GM23338 (cell line): ENCODE results near the gene OGFOD2. TPM values are rescaled to one million over a fixed set of nuclear protein-coding genes. Genes with fewer than 3 reads are reported as not detected.

Experiments
- ATAC-seq: fragments of 200-7000 bp; cut with Tn5 transposase; 3 replicates; pipeline ENCODE4 v1.9.1; 2020
- DNase-seq: peaks from one replicate; pipeline ENCODE4 v3.0.0-alpha.2; 2015; ENCODE audit warnings: low spot score
- H2AFZ ChIP-seq: fragments of 200-600 bp; sonication (generic); 2 replicates; pipeline ENCODE4 v1.8.0; 2016; ENCODE audit warnings: antibody characterized with exemption, mild to moderate bottlenecking, moderate library complexity
- H3F3A ChIP-seq: fragments of 200-600 bp; sonication (generic); replicated peaks from 2 replicates; pipeline ENCODE4 v1.8.0; 2017; ENCODE audit warnings: antibody characterized with exemption, mixed run types, low read depth
- H3K27ac ChIP-seq: fragments of 200-600 bp; sonication (generic); 2 replicates; pipeline ENCODE4 v1.6.1; 2016; ENCODE audit warnings: low read depth
- H3K27me3 ChIP-seq: fragments of 200-600 bp; sonication (generic); 2 replicates; pipeline ENCODE4 v1.8.0; 2016; ENCODE audit warnings: mild to moderate bottlenecking, mixed run types, moderate library complexity; ENCODE audit not compliant: insufficient read depth
- H3K36me3 ChIP-seq: fragments of 200-600 bp; sonication (generic); 2 replicates; pipeline ENCODE4 v1.8.0; 2016; ENCODE audit warnings: mild to moderate bottlenecking; ENCODE audit not compliant: insufficient read depth
- H3K4me1 ChIP-seq: fragments of 200-600 bp; sonication (generic); 2 replicates; pipeline ENCODE4 v1.8.0; 2016; ENCODE audit warnings: mild to moderate bottlenecking, moderate library complexity; ENCODE audit not compliant: insufficient read depth
- H3K4me2 ChIP-seq: fragments of 200-600 bp; sonication (generic); 2 replicates; pipeline ENCODE4 v1.7.1; 2017; ENCODE audit warnings: mixed run types
- H3K4me3 ChIP-seq: fragments of 200-600 bp; sonication (generic); 2 replicates; pipeline ENCODE4 v1.6.1; 2016; ENCODE audit warnings: mixed run types
- H3K79me2 ChIP-seq: fragments of 200-600 bp; sonication (generic); replicated peaks from 2 replicates; pipeline ENCODE4 v1.8.0; 2017; ENCODE audit warnings: mild to moderate bottlenecking; ENCODE audit not compliant: insufficient read depth
- H3K9me2 ChIP-seq: fragments of 200-600 bp; sonication (generic); 2 replicates; pipeline ENCODE4 v1.8.0; 2017; ENCODE audit not compliant: insufficient read depth
- H4K20me1 ChIP-seq: fragments of 200-600 bp; sonication (generic); replicated peaks from 2 replicates; pipeline ENCODE4 v1.8.0; 2017; ENCODE audit warnings: mild to moderate bottlenecking; ENCODE audit not compliant: insufficient read depth
- H3K27ac Mint-ChIP-seq: 2 replicates; pipeline ENCODE4 v1.8.0; 2020; ENCODE audit warnings: inconsistent platforms, mild to moderate bottlenecking, moderate library complexity, mixed read lengths
- H3K27me3 Mint-ChIP-seq: 3 replicates; pipeline ENCODE4 v1.8.0; 2022; ENCODE audit warnings: low read depth, mild to moderate bottlenecking, moderate library complexity, mixed read lengths, inconsistent platforms; ENCODE audit not compliant: insufficient read depth, poor library complexity
- H3K36me3 Mint-ChIP-seq: 3 replicates; pipeline ENCODE4 v1.8.0; 2021; ENCODE audit warnings: low read depth, mild to moderate bottlenecking, inconsistent platforms, moderate library complexity, mixed read lengths
- H3K4me1 Mint-ChIP-seq: 3 replicates; pipeline ENCODE4 v1.8.0; 2020; ENCODE audit warnings: mild to moderate bottlenecking, inconsistent platforms, mixed read lengths
- H3K4me3 Mint-ChIP-seq: 3 replicates; pipeline ENCODE4 v1.8.0; 2021; ENCODE audit warnings: moderate library complexity, mild to moderate bottlenecking, inconsistent platforms, mixed read lengths
- H3K9me3 Mint-ChIP-seq: 3 replicates; pipeline ENCODE4 v1.8.0; 2020; ENCODE audit warnings: moderate library complexity, mild to moderate bottlenecking, inconsistent platforms, mixed read lengths
- CREB1 ChIP-seq: fragments of 250-450 bp; sonication (Bioruptor Pico); IDR thresholded peaks from 2 replicates; pipeline ENCODE4 v1.5.0; 2020; ENCODE audit warnings: low read depth, mild to moderate bottlenecking, moderate library complexity
- CTCF ChIP-seq, 2 experiments: fragments of 200-600 bp in 1 of 2; sonication (generic) in 1 of 2; conservative IDR thresholded peaks; 2 replicates each; pipeline versions ENCODE4 v1.5.1 to v1.6.1; 2016 to 2017; ENCODE audit warnings: antibody characterized with exemption in 2 of 2, low read depth in 2 of 2, mild to moderate bottlenecking in 2 of 2, moderate library complexity in 1 of 2
- ETS1 ChIP-seq: IDR thresholded peaks from 2 replicates; pipeline ENCODE4 v1.6.1; 2016; ENCODE audit warnings: antibody characterized with exemption
- EZH2 ChIP-seq: fragments of 200-600 bp; sonication (generic); IDR thresholded peaks from one replicate; pipeline ENCODE4 v1.8.0; 2017; ENCODE audit warnings: antibody characterized with exemption, mild to moderate bottlenecking, low read depth; ENCODE audit not compliant: unreplicated experiment
- JUNB ChIP-seq: IDR thresholded peaks from one replicate; pipeline ENCODE4 v1.6.1; 2016; ENCODE audit warnings: antibody characterized with exemption; ENCODE audit not compliant: unreplicated experiment
- NANOG ChIP-seq: IDR thresholded peaks from 2 replicates; pipeline ENCODE4 v1.6.1; 2016; ENCODE audit warnings: antibody characterized with exemption, borderline replicate concordance
- REST ChIP-seq: IDR thresholded peaks from one replicate; pipeline ENCODE4 v1.6.1; 2018; ENCODE audit warnings: antibody characterized with exemption; ENCODE audit not compliant: unreplicated experiment
- STAT1 ChIP-seq: IDR thresholded peaks from one replicate; pipeline ENCODE4 v1.6.1; 2016; ENCODE audit warnings: antibody characterized with exemption; ENCODE audit not compliant: unreplicated experiment
- ZNF114 ChIP-seq: fragments of 250-450 bp; sonication (Bioruptor Pico); IDR thresholded peaks from 2 replicates; pipeline ENCODE4 v1.5.0; 2020; ENCODE audit warnings: mild to moderate bottlenecking, moderate library complexity
- ZNF331 ChIP-seq: fragments of 250-450 bp; sonication (Bioruptor Pico); IDR thresholded peaks from 2 replicates; pipeline ENCODE4 v1.5.0; 2020; ENCODE audit warnings: low read depth, mild to moderate bottlenecking, moderate library complexity
- ZNF462 ChIP-seq: fragments of 250-450 bp; sonication (Bioruptor Pico); IDR thresholded peaks from 2 replicates; pipeline ENCODE4 v1.5.0; 2020; ENCODE audit warnings: mild to moderate bottlenecking, moderate library complexity
- polyA plus RNA-seq: library from polyadenylated mRNA; unstranded; fragments of >200 nt; fragmentation: Nextera tagmentation; extraction: Ambion mirVana; gene quantifications from 2 replicates; pipeline ENCODE4 v1.2.1, GENCODE V29; 2016
- total RNA-seq: library from RNA; depleted of rRNA; stranded (reverse); fragments of >200 nt; shearing (Covaris generic); gene quantifications from 2 replicates; pipeline ENCODE4 v1.2.3, GENCODE V29; 2014

Gene OGFOD2
- total and polyA plus RNA-seq, 2 experiments from 2014 or later, result 13.1 to 16.1 TPM

- no peak for TF ChIP-seq EZH2
- TF ChIP-seq REST, result no peak
- no peak for TF ChIP-seq ZNF331 (CRISPR knock-in tag)
- no peak for TF ChIP-seq STAT1
- TF ChIP-seq NANOG, result no peak
- TF ChIP-seq CREB1 (CRISPR knock-in tag), result no peak
Observed at GRCh38 chr12:123026094-123026853, 51.2 kb downstream of the OGFOD2 start (continued).

- DNase-seq (no peak), ATAC-seq (peak; percentile 70)
- H3K36me3 Mint-ChIP-seq, result no peaks in the 10 kb centered on the region
- H3K36me3 ChIP-seq, result no peaks in the 10 kb centered on the region
- no peak overlapping the region for H3K27ac ChIP-seq
- no peak overlapping the region for H3K4me2 ChIP-seq
- H3K4me1 ChIP-seq, result no peaks in the 10 kb centered on the region
- peaks cover 13% of the 10 kb centered on the region for H3K4me1 Mint-ChIP-seq
- H3K27me3 Mint-ChIP-seq, result peaks cover 8% of the 10 kb centered on the region
- H3K27ac Mint-ChIP-seq, result no peak overlapping the region
- no peak overlapping the region for H2AFZ ChIP-seq
- no peaks in the 10 kb centered on the region for H3K9me3 Mint-ChIP-seq
- no peaks in the 10 kb centered on the region for H3F3A ChIP-seq
- H3K9me2 ChIP-seq, result no peaks in the 10 kb centered on the region
- no peaks in the 10 kb centered on the region for H4K20me1 ChIP-seq
- no peak overlapping the region for H3K4me3 ChIP-seq
- no peak overlapping the region; the same call in 2 of the 3 replicates for H3K4me3 Mint-ChIP-seq
- H3K79me2 ChIP-seq, result no peaks in the 10 kb centered on the region
- H3K27me3 ChIP-seq, result no peaks in the 10 kb centered on the region
- TF ChIP-seq CTCF (conservative IDR thresholded peaks at IDR 0.05; ENCODE audit: low read depth in 2 of 2) (no peak), ZNF114 (CRISPR knock-in tag) (no peak), ETS1 (no peak), EZH2 (no peak), JUNB (no peak), ZNF462 (CRISPR knock-in tag) (no peak)
Observed at GRCh38 chr12:123027726-123028445, 52.8 kb downstream of the OGFOD2 start.
